LNCAP (cell line): ENCODE results near the gene EPHB2.

Experiments used
- TF ChIP-seq, protein P1 (sequence below): fragments of 450-650 bp; IDR thresholded peaks from 2 replicates; pipeline ENCODE4 v1.5.1; 2017; ENCODE audit warnings: mild to moderate bottlenecking

The EPHB2 gene

DNA sequence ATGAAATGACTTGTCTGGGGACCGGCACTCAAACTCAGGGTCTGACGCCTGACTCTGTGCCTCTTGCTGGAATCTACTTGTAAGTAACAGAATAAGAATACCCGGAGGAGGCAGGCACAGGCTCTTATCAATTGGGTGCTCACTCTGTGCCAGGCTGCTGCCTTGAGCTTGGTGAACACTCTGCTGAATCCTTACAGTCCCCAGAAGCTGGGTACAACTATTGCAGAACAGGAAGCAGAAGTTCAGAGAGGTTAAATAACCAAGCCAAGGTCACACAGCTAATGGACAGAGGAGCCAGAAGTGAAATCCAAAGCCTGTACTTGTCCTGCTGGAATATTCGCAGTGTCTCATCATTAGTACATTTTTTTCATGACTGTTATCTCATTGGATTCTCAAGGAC, 86.0 kb downstream of the EPHB2 start:
- TF ChIP-seq, protein P1, sequence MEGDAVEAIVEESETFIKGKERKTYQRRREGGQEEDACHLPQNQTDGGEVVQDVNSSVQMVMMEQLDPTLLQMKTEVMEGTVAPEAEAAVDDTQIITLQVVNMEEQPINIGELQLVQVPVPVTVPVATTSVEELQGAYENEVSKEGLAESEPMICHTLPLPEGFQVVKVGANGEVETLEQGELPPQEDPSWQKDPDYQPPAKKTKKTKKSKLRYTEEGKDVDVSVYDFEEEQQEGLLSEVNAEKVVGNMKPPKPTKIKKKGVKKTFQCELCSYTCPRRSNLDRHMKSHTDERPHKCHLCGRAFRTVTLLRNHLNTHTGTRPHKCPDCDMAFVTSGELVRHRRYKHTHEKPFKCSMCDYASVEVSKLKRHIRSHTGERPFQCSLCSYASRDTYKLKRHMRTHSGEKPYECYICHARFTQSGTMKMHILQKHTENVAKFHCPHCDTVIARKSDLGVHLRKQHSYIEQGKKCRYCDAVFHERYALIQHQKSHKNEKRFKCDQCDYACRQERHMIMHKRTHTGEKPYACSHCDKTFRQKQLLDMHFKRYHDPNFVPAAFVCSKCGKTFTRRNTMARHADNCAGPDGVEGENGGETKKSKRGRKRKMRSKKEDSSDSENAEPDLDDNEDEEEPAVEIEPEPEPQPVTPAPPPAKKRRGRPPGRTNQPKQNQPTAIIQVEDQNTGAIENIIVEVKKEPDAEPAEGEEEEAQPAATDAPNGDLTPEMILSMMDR, result no peak

DNA sequence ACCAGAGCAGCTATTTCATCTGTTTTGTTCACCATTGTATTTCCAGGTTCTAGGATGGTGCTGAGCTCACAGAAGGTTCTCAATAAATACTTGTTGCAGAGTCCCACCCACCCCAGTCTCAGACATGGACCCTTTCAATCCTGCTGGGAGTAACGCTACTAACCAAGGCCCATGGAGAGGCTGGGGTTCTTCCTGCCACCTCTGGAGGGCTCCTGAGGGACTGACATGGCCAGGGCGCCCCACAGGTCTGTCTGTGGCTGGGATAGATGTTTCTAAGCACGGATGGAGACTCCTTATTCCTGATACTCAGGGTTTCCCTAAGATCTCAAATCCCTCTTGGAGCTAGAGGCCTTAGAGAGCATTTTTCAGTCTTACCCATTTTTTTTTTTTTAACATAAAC, 87.4 kb downstream of the EPHB2 start:
- TF ChIP-seq, protein P1, result no peak

DNA sequence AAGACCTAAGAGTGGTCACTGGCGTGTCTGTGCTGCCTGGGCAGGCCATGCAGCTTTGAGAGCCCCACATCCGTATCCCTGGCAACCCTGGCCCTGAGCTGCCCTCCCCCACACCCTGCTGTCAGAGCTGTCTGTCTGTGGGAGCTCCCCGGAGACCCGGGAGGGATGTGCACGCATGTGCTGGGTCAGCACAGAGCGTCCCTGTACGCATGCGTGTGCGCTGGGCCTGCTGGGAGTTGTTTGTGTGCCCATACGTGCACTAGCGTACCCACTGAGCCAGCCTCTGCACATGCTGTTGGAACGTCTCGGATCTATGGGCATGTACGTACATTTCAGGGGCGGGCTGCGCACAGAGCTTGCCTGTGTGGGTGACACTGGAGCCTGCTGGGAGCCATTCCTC, 89.3 kb downstream of the EPHB2 start:
- TF ChIP-seq, protein P1, result no peak

DNA sequence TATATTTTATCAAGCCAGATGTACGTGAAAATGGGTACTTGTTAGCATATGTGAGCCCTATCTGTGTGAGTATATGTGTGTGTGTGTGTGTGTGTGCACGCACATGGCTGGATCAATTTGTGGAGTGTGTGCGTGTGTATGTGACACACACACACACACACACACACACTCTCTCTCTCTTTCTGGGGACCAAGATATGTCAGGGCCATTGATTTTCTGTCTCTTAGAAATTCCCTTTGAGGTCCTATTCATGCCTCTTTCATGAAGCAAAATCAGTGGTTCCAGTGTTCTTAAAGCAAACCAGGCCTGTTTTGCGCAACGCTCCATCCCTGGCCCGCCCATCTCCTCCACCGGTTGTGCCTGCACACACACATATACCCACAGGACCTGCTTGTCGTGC, 90.0 kb downstream of the EPHB2 start:
- TF ChIP-seq, protein P1, result no peak

DNA sequence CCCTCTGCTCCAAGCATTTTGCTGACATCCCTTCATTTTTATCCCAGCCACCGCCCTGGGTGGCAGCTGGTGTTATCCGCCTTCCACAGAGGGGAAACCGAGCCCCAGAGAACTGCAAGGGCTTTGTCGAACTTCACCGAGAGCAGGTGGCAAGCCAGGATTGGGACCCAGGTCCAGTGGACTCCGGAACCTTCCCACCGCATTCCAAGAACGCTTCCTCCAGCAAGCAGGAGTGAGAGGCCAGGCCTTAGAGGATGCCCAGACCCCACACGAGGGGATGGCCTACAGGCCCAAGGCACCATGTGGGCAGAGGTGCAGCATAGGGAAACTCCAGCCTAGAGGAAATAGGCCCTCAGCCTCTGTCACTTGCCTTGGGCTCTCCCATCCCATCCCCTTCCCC, 90.7 kb downstream of the EPHB2 start:
- TF ChIP-seq, protein P1, result no peak

DNA sequence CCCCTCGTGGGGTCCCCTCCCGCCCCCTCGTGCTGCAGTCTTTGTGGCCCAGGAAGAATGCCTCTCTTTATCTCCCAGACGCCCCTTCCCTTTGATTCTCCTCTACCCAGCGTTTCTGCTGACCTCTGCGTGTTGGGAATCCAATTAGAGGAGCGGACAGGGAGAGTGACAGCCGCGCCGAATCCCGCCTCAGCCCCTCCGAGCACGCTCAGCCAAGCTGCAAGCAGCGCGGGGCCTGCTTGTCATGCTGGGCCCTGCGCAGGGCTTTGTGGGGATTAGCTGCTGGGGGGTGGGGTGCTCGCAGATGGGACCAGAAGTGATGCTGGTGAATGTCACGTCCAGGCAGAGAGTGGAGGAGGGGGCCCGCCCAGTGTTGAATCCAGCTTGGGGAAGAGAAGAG, 91.1 kb downstream of the EPHB2 start:
- TF ChIP-seq, protein P1, result no peak

DNA sequence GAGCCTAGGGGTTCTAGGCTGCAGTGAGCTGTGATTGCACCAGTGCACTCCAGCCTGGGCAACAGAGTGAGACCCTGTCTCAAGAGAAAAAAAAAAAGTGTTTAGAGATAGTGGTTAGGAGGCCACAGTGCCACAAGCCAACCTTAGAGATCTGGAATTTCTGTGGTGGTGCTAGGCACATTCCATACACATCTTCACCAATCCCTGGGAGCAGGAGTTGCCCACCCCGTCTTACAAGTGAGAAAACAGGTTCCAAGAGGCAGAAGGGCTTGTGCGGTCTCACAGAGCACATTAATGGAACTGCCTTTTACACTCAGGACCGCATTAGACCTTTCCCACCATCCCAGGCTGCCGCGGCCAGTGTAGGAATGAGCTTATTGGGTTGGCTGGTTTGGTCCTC, 93.2 kb downstream of the EPHB2 start:
- TF ChIP-seq, protein P1, result no peak

DNA sequence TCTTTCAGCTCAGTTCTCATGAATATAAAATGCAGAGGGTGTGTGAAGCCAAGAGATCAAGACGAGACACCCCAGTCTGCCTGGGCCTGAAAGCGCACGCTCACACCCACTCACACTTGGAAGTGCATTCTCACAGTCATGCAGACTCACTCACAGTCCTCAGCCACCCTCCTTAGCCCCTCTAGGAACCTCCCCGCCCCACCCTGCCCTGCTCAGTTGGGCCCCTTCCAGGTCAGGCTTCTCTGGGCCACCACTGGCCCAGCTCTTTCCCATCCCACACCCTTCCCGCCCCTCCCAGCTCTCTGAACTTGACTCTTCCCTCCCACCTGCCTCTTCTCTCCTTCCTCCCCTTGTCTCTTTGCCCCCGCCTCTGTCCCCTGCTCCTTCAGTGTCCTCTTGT, 93.8 kb downstream of the EPHB2 start:
- TF ChIP-seq, protein P1, result no peak
